ENCODE results near the gene TMEM164.
"Not testable (repeated sequence)": the region's sequence is repeated elsewhere in the genome, so short reads cannot be mapped to it uniquely, and the experiment has no call there.

Gene TMEM164

GRCh38 chrX:110002300-110003166 lies at the start of gene TMEM164:
Gene TMEM164 (plus strand): TSS chrX:110003114. CDS start chrX:110003775, 661 bp downstream.
- peak; percentile 91 for DNase-seq

- no peak for DNase-seq
Observed at GRCh38 chrX:109954333-109954732, 48.6 kb upstream of the TMEM164 start.

GRCh38 chrX:109954955-109955354 lies 48.0 kb upstream of the TMEM164 start:
- no peak for DNase-seq

- DNase-seq, result no peak
Observed at GRCh38 chrX:109958266-109958665, 44.6 kb upstream of the TMEM164 start.

- DNase-seq, result no peak
Observed at GRCh38 chrX:109959356-109959871, 43.5 kb upstream of the TMEM164 start.

- DNase-seq, result no peak
Observed at GRCh38 chrX:109964390-109964789, 38.5 kb upstream of the TMEM164 start.

- DNase-seq, result no peak
Observed at GRCh38 chrX:109966246-109966645, 36.7 kb upstream of the TMEM164 start.

GRCh38 chrX:109967156-109967555 lies 35.8 kb upstream of the TMEM164 start:
- DNase-seq, result no peak

GRCh38 chrX:109970841-109971240 lies 32.1 kb upstream of the TMEM164 start:
- not testable (repeated sequence) for DNase-seq

- no peak for DNase-seq
Observed at GRCh38 chrX:109974906-109975655, 27.8 kb upstream of the TMEM164 start.

- DNase-seq, result not testable (repeated sequence)
Observed at GRCh38 chrX:109985210-109985609, 17.7 kb upstream of the TMEM164 start.

GRCh38 chrX:109987884-109988283 lies 15.0 kb upstream of the TMEM164 start:
- no peak for DNase-seq

GRCh38 chrX:109990582-109991276 lies 12.2 kb upstream of the TMEM164 start:
- DNase-seq, result peak; percentile 74

GRCh38 chrX:109992203-109992602 lies 10.7 kb upstream of the TMEM164 start:
- DNase-seq, result no peak

- DNase-seq, result no peak
Observed at GRCh38 chrX:109995155-109995554, 7.8 kb upstream of the TMEM164 start.

GRCh38 chrX:109997786-109998452 lies 5.0 kb upstream of the TMEM164 start:
- DNase-seq, result peak; percentile 56

- DNase-seq, result no peak
Observed at GRCh38 chrX:110000000-110000399, 2.9 kb upstream of the TMEM164 start.

- DNase-seq, result no peak
Observed at GRCh38 chrX:110000847-110001713, 1.8 kb upstream of the TMEM164 start.

- no peak for DNase-seq
Observed at GRCh38 chrX:110001740-110002299, 1.1 kb upstream of the TMEM164 start.

- DNase-seq, result no peak
Observed at GRCh38 chrX:110003167-110004156, 548 bp downstream of the TMEM164 start.
